OCI-LY1 (cell line): Measurements from ENCODE around the gene DCDC2B.

ENCODE experiments used
- H2AFZ ChIP-seq: fragments of 200-600 bp; sonication (generic), shearing (Covaris generic); 2 replicates; pipeline ENCODE4 v1.6.0; 2014; ENCODE audit warnings: antibody characterized with exemption, mild to moderate bottlenecking, low read length
- H3F3A ChIP-seq: fragments of 200-600 bp; sonication (generic), shearing (Covaris generic); 2 replicates; pipeline ENCODE4 v1.6.0; 2014; ENCODE audit warnings: mild to moderate bottlenecking, antibody characterized with exemption, low read length, moderate library complexity; ENCODE audit not compliant: insufficient read depth
- H3K27ac ChIP-seq: fragments of 200-600 bp; sonication (generic); 2 replicates; pipeline ENCODE4 v1.5.1; 2014; ENCODE audit warnings: low read length, mixed run types, mild to moderate bottlenecking, low read depth; ENCODE audit not compliant: poor library complexity, severe bottlenecking
- H3K27me3 ChIP-seq: fragments of 200-600 bp; sonication (generic); 2 replicates; pipeline ENCODE4 v1.6.0; 2014; ENCODE audit warnings: antibody characterized with exemption, mild to moderate bottlenecking, low read length, moderate library complexity; ENCODE audit not compliant: insufficient read depth
- H3K36me3 ChIP-seq: fragments of 200-600 bp; sonication (generic); 2 replicates; pipeline ENCODE4 v1.6.1; 2014; ENCODE audit warnings: mild to moderate bottlenecking, antibody characterized with exemption, low read length, moderate library complexity, mixed read lengths; ENCODE audit not compliant: insufficient read depth
- H3K4me1 ChIP-seq: fragments of 200-600 bp; sonication (generic); 2 replicates; pipeline ENCODE4 v1.5.1; 2014; ENCODE audit warnings: mild to moderate bottlenecking, low read length, moderate library complexity; ENCODE audit not compliant: insufficient read depth, severe bottlenecking
- H3K4me2 ChIP-seq: fragments of 200-600 bp; sonication (generic), shearing (Covaris generic); 2 replicates; pipeline ENCODE4 v1.6.1; 2014; ENCODE audit warnings: low read length
- H3K4me3 ChIP-seq: fragments of 200-600 bp; sonication (generic); 2 replicates; pipeline ENCODE4 v1.5.1; 2014; ENCODE audit warnings: low read length, low read depth, mild to moderate bottlenecking, mixed read lengths; ENCODE audit not compliant: poor library complexity, severe bottlenecking
- H3K79me2 ChIP-seq: fragments of 200-600 bp; shearing (Covaris generic); 2 replicates; pipeline ENCODE4 v1.6.1; 2016; ENCODE audit warnings: mixed run types, low read length, mixed read lengths; ENCODE audit not compliant: insufficient read depth
- H3K9ac ChIP-seq: fragments of 200-600 bp; sonication (generic), shearing (Covaris generic); 2 replicates; pipeline ENCODE4 v1.6.1; 2014; ENCODE audit warnings: mild to moderate bottlenecking, low read length, mixed read lengths
- H3K9me2 ChIP-seq: fragments of 200-600 bp; sonication (generic), shearing (Covaris generic); 2 replicates; pipeline ENCODE4 v1.6.1; 2014; ENCODE audit warnings: low read depth, mild to moderate bottlenecking, low read length, mixed read lengths
- H3K9me3 ChIP-seq: fragments of 200-600 bp; shearing (Covaris generic); 2 replicates; pipeline ENCODE4 v1.6.1; 2014; ENCODE audit warnings: low read length, mixed read lengths
- H4K20me1 ChIP-seq: fragments of 200-600 bp; sonication (generic), shearing (Covaris generic); 2 replicates; pipeline ENCODE4 v1.6.0; 2016; ENCODE audit warnings: mild to moderate bottlenecking, low read length; ENCODE audit not compliant: insufficient read depth
- CTCF ChIP-seq: fragments of 200-600 bp; sonication (generic), shearing (Covaris generic); IDR thresholded peaks from 2 replicates; pipeline ENCODE4 v1.5.1; 2017; ENCODE audit warnings: mild to moderate bottlenecking, antibody characterized with exemption, low read length, moderate library complexity, mixed read lengths
- EZH2 ChIP-seq: fragments of 200-600 bp; sonication (generic), shearing (Covaris generic); IDR thresholded peaks from 2 replicates; pipeline ENCODE4 v1.8.0; 2017; ENCODE audit warnings: borderline replicate concordance, mixed run types, mild to moderate bottlenecking, antibody characterized with exemption, low read length, moderate library complexity, mixed read lengths

Gene DCDC2B

GRCh38 chr1:32184650-32185049, 24.2 kb upstream of the DCDC2B start:
- Histone ChIP-seq H3F3A (no peaks in the 10 kb centered on the region), H3K27ac (no peak overlapping the region), H3K9ac (no peak overlapping the region), H3K9me2 (no peaks in the 10 kb centered on the region), H3K9me3 (no peaks in the 10 kb centered on the region), H4K20me1 (no peaks in the 10 kb centered on the region), H3K27me3 (no peaks in the 10 kb centered on the region), H3K4me3 (no peak overlapping the region), H3K4me1 (peaks cover 16% of the 10 kb centered on the region), H3K4me2 (no peak overlapping the region), H2AFZ (no peak overlapping the region), H3K79me2 (peaks cover 22% of the 10 kb centered on the region), H3K36me3 (peaks cover 81% of the 10 kb centered on the region)
- TF ChIP-seq CTCF (no peak), EZH2 (no peak)

- H3F3A ChIP-seq, result no peaks in the 10 kb centered on the region
- H4K20me1 ChIP-seq, result no peaks in the 10 kb centered on the region
- H3K27me3 ChIP-seq, result no peaks in the 10 kb centered on the region
- H3K79me2 ChIP-seq, result peaks cover 10% of the 10 kb centered on the region
- no peaks in the 10 kb centered on the region for H3K9me3 ChIP-seq
- no peaks in the 10 kb centered on the region for H3K9me2 ChIP-seq
- peaks cover 8% of the 10 kb centered on the region for H3K4me1 ChIP-seq
- H3K4me3 ChIP-seq, result no peak overlapping the region
- H3K27ac ChIP-seq, result no peak overlapping the region
- TF ChIP-seq CTCF (no peak), EZH2 (no peak)
- H3K4me2 ChIP-seq, result no peak overlapping the region
- no peak overlapping the region for H2AFZ ChIP-seq
- peaks cover 86% of the 10 kb centered on the region for H3K36me3 ChIP-seq
- H3K9ac ChIP-seq, result no peak overlapping the region
Measured at GRCh38 chr1:32186077-32186476, 22.8 kb upstream of the DCDC2B start.

- no peak overlapping the region for H3K4me2 ChIP-seq
- H4K20me1 ChIP-seq, result no peaks in the 10 kb centered on the region
- no peak overlapping the region for H2AFZ ChIP-seq
- no peak overlapping the region for H3K4me3 ChIP-seq
- no peaks in the 10 kb centered on the region for H3K27me3 ChIP-seq
- no peak overlapping the region for H3K27ac ChIP-seq
- no peaks in the 10 kb centered on the region for H3K9me3 ChIP-seq
- H3F3A ChIP-seq, result no peaks in the 10 kb centered on the region
- H3K4me1 ChIP-seq, result peaks cover 4% of the 10 kb centered on the region
- H3K9ac ChIP-seq, result no peak overlapping the region
- no peaks in the 10 kb centered on the region for H3K9me2 ChIP-seq
- H3K79me2 ChIP-seq, result peaks cover 6% of the 10 kb centered on the region
- H3K36me3 ChIP-seq, result peaks cover 86% of the 10 kb centered on the region
- no peak for TF ChIP-seq CTCF
- no peak for TF ChIP-seq EZH2
Measured at GRCh38 chr1:32186491-32186890, 22.4 kb upstream of the DCDC2B start.
